HG03521 (cell line): ENCODE results near the gene CD81.

Experiments
- ATAC-seq: cut with Tn5 transposase; IDR thresholded peaks from one replicate; pipeline ENCODE4 v1.9.1; 2021; ENCODE audit warnings: mild to moderate bottlenecking, moderate library complexity; ENCODE audit not compliant: unreplicated experiment

The CD81 gene

GRCh38 chr11:2433106-2433925 is 56.2 kb downstream of the CD81 start:
- ATAC-seq = no peak

- no peak for ATAC-seq
Measured at GRCh38 chr11:2434008-2434407, 56.9 kb downstream of the CD81 start.

- no peak for ATAC-seq
Measured at GRCh38 chr11:2434506-2435255, 57.6 kb downstream of the CD81 start.

- no peak for ATAC-seq
Measured at GRCh38 chr11:2435288-2436012, 58.3 kb downstream of the CD81 start.

GRCh38 chr11:2436013-2436520 is 59.0 kb downstream of the CD81 start:
- no peak for ATAC-seq

GRCh38 chr11:2436521-2437031 is 59.5 kb downstream of the CD81 start:
- no peak for ATAC-seq

- no peak for ATAC-seq
Measured at GRCh38 chr11:2437516-2437915, 60.4 kb downstream of the CD81 start.

GRCh38 chr11:2439820-2440219 is 62.7 kb downstream of the CD81 start:
- no peak for ATAC-seq

GRCh38 chr11:2440646-2441045 is 63.5 kb downstream of the CD81 start:
- no peak for ATAC-seq

GRCh38 chr11:2441171-2441570 is 64.1 kb downstream of the CD81 start:
- no peak for ATAC-seq

- no peak for ATAC-seq
Measured at GRCh38 chr11:2442589-2442988, 65.5 kb downstream of the CD81 start.

- ATAC-seq = no peak
Measured at GRCh38 chr11:2443406-2443805, 66.3 kb downstream of the CD81 start.

- no peak for ATAC-seq
Measured at GRCh38 chr11:2443881-2444820, 67.0 kb downstream of the CD81 start, which contains the start of gene TRPM5. Gene TRPM5, minus strand, starts transcription at chr11:2444514. Its CDS starts 21,478 bp downstream, at chr11:2423036.

GRCh38 chr11:2444821-2445745 is 68.0 kb downstream of the CD81 start, which contains the start of gene KCNQ1:
Gene KCNQ1, plus strand, starts transcription at chr11:2445008. Its CDS starts 91 bp downstream, at chr11:2445099.
- no peak for ATAC-seq

- ATAC-seq = no peak
Measured at GRCh38 chr11:2445746-2446551, 68.8 kb downstream of the CD81 start.

- ATAC-seq = no peak
Measured at GRCh38 chr11:2446590-2447252, 69.6 kb downstream of the CD81 start.
